WERI-Rb-1 (cell line): Measurements from ENCODE around the gene HEMK1.

Experiments
- DNase-seq: peaks from one replicate; pipeline ENCODE4 v3.0.0-alpha.2; 2020
- H3K27ac ChIP-seq: fragments of 250-450 bp; sonication (Bioruptor Pico); 2 replicates; pipeline ENCODE4 v1.5.1; 2020; ENCODE audit warnings: mild to moderate bottlenecking, moderate library complexity
- H3K27me3 ChIP-seq: fragments of 250-450 bp; sonication (Bioruptor Pico); 2 replicates; pipeline ENCODE4 v1.5.1; 2021; ENCODE audit warnings: mild to moderate bottlenecking, low read depth, moderate library complexity; ENCODE audit not compliant: insufficient read depth, severe bottlenecking
- H3K36me3 ChIP-seq: fragments of 250-450 bp; sonication (Bioruptor Pico); 2 replicates; pipeline ENCODE4 v1.5.1; 2020; ENCODE audit warnings: mild to moderate bottlenecking, moderate library complexity
- H3K4me3 ChIP-seq: 2 replicates; pipeline ENCODE4 v1.5.1; 2011; ENCODE audit warnings: low read depth, mild to moderate bottlenecking, control low read depth, low read length
- H3K9me3 ChIP-seq: fragments of 250-450 bp; sonication (Bioruptor Pico); 2 replicates; pipeline ENCODE4 v1.5.1; 2021; ENCODE audit warnings: mild to moderate bottlenecking, moderate library complexity; ENCODE audit not compliant: severe bottlenecking
- CTCF ChIP-seq: IDR thresholded peaks from 2 replicates; pipeline ENCODE4 v1.5.1; 2011; ENCODE audit warnings: low read depth, mild to moderate bottlenecking, control low read depth, inconsistent platforms, low read length

Gene HEMK1

DNA sequence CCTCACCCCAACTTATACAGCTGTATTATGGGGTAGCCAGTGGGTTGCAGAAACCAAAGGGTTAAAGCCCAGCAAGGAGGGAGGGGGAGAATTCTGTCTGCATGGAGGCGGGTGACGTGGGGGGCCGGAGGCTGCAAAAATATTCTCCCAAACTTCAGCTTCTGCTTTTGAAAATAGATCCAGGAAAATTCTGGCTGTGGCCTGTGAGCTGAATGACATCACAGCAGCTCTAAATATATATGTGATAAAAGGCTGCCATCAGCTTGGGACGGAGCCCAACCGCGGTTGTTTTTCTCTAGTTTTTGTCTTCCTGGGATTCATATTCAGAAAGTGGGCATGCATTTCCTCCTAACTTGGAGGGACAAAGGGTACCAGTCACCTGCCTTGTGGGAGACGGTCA lies 75.2 kb downstream of the HEMK1 start:
- H3K4me3 ChIP-seq, result no peak overlapping the region
- no peak for DNase-seq
- no peaks in the 10 kb centered on the region for H3K27me3 ChIP-seq
- no peak for TF ChIP-seq CTCF
- H3K9me3 ChIP-seq, result no peaks in the 10 kb centered on the region
- H3K27ac ChIP-seq, result no peak overlapping the region
- peaks cover 19% of the 10 kb centered on the region for H3K36me3 ChIP-seq

GRCh38 chr3:50645378-50645777 lies 76.1 kb downstream of the HEMK1 start:
- peaks cover 19% of the 10 kb centered on the region for H3K36me3 ChIP-seq
- H3K4me3 ChIP-seq, result no peak overlapping the region
- no peaks in the 10 kb centered on the region for H3K27me3 ChIP-seq
- no peak for TF ChIP-seq CTCF
- DNase-seq, result no peak
- no peaks in the 10 kb centered on the region for H3K9me3 ChIP-seq
- H3K27ac ChIP-seq, result no peak overlapping the region
